A673 (cell line): ENCODE measurements around the gene NRSN1.

Source experiments
- CTCF ChIP-seq: fragments of 300-800, 200-600 bp; sonication (generic); conservative IDR thresholded peaks from 2 replicates; pipeline ENCODE4 v1.5.1; 2017; ENCODE audit warnings: low read depth, mild to moderate bottlenecking, antibody characterized with exemption, low read length, moderate library complexity, mixed read lengths
- EZH2 ChIP-seq: fragments of 200-600 bp; sonication (generic); IDR thresholded peaks from 2 replicates; pipeline ENCODE4 v1.6.1; 2017; ENCODE audit warnings: borderline replicate concordance, low read depth, mild to moderate bottlenecking, mixed read lengths, antibody characterized with exemption, low read length; ENCODE audit not compliant: poor library complexity, severe bottlenecking

DNA sequence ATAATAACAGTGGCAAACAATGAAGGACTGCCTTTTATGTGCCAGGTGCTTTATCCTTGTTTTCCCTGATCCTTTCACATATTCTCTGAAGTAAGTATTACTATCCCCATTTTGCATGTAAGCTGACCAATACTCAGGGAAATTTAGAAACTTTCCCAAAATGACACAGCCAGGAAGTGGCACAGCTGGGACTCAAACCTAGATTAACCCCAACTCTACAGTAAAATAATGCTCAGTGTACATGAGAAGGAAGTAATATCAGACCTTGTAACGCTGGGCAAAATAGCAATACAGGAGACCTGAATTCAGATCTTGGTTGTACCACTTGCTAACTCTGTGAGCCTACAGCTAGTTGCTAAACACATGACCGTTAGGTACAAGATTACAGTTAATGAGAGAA is 26.8 kb upstream of the NRSN1 start:
- TF ChIP-seq CTCF (no peak), EZH2 (no peak)
